ENCODE data around the gene TEKT1. TPM values are rescaled to one million over a fixed set of nuclear protein-coding genes. Genes with fewer than 3 reads are reported as not detected.
A peak's percentile ranks its signal among the peaks of the same experiment; 100 is the strongest.

TEKT1 gene
- total RNA-seq, 1 donor: not detected

DNA sequence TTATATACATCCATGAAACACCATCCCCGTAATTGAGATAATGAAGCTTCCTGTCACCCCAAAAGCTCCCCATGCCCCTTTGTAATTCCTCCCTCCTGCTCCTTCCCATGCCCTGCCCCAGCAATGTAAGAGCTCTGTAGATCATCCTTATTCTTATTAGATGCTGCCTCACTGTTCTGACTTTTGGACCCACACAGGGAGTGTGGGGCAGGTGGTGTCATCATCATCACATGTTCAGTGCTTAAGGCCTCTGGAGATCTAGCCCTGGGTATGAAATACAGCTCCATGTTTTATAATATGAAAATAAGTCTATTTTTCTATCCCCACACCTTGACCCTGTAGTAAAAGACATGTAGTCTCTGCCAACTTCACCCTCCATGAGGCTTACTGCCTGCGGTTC is 73.8 kb downstream of the TEKT1 start:
- DNase-seq (ENCODE audit: low read depth): no peak
- TF ChIP-seq, protein P1, sequence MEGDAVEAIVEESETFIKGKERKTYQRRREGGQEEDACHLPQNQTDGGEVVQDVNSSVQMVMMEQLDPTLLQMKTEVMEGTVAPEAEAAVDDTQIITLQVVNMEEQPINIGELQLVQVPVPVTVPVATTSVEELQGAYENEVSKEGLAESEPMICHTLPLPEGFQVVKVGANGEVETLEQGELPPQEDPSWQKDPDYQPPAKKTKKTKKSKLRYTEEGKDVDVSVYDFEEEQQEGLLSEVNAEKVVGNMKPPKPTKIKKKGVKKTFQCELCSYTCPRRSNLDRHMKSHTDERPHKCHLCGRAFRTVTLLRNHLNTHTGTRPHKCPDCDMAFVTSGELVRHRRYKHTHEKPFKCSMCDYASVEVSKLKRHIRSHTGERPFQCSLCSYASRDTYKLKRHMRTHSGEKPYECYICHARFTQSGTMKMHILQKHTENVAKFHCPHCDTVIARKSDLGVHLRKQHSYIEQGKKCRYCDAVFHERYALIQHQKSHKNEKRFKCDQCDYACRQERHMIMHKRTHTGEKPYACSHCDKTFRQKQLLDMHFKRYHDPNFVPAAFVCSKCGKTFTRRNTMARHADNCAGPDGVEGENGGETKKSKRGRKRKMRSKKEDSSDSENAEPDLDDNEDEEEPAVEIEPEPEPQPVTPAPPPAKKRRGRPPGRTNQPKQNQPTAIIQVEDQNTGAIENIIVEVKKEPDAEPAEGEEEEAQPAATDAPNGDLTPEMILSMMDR (IDR thresholded peaks at IDR 0.05; ENCODE audit: insufficient read depth, low read length): no peak
- no peak overlapping the region for H3K4me3 ChIP-seq (ENCODE audit: low read depth, low read length)

DNA sequence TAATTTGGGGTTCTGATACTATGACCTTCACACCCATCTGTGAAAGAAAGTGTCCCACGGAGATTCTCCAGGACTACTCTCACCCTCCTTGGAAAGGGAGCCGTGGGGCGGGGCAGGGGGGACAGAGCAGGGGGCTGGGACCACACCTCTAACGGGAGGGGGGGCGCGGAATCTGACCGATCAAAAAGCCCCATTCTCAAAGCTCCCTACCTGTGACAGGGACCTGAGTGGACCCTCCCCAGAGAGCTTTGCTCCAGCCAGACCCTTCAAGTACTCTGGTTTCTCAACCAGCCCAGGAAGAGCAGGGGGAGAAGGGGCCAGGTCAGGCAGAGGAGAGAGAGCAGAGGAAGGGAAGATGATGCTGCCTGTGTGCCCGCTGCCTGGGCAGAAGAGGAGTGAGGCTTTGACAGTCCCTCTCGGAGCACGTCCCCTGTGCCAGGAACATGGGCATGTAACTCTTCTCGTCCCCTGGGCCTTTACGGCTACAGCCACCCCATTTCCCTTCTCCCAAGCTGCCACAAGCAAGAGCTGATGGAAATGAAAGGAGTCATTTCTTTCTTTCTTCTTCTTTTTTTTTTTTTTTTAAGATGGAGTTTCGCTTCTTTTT is 75.0 kb downstream of the TEKT1 start:
- TF ChIP-seq, protein P1 (IDR thresholded peaks at IDR 0.05; ENCODE audit: insufficient read depth, low read length): no peak
- DNase-seq (ENCODE audit: low read depth): no peak
- H3K4me3 ChIP-seq (ENCODE audit: low read depth, low read length): peak overlapping the region; percentile 83

DNA sequence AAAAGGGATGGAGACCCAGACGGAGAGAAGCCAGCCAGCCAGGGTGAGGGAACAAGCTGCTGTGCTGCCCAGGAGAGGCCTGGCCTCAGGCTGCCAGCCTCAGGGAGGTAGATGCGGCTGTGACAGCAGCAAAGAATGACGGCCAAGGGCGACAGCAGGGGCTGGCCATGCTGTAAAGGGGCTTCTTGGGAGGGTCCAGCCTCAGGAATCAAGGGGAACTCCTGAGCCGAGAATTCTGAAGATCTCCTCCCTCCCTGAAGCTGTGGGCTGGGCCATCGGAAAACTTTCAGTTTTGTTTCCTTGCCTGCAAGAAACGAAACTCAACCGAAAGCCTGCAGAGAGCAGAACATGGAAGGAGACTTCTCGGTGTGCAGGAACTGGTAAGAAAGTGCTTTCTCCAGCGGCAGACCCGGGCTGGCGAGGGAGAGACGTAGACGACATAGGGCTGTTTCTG is 75.8 kb downstream of the TEKT1 start, which contains the start of gene XAF1:
Gene XAF1, plus strand, starts transcription at position 316 of the 454 bp plus-strand sequence. Its CDS starts 33 bp downstream, at position 349.
- DNase-seq (ENCODE audit: low read depth): peak; percentile 71
- TF ChIP-seq, protein P1 (IDR thresholded peaks at IDR 0.05; ENCODE audit: insufficient read depth, low read length): no peak
- peak within 1 kb of the TSS; percentile 83 for H3K4me3 ChIP-seq (ENCODE audit: low read depth, low read length)

DNA sequence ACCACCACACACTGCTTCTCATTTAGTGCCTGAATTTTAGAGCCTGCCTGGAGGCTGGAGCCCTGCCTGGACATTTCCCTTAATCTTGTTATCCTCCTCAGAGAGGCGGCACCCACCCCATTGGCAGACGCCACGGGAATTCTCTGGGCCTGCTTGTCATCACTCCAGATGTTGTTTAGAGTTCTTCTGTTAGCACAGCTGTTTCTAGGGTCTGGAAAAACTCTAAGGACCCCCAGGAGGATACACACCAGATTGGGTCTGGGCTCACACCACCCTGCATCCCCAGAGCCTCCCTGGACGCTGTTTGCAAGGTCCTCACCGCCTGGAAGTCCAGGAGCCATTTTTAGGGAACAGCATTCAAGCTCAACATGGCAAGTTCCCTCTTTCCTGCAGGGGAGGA is 76.2 kb downstream of the TEKT1 start:
- TF ChIP-seq, protein P1 (IDR thresholded peaks at IDR 0.05; ENCODE audit: insufficient read depth, low read length): no peak
- DNase-seq (ENCODE audit: low read depth): peak; percentile 87
- peak overlapping the region; percentile 83 for H3K4me3 ChIP-seq (ENCODE audit: low read depth, low read length)

DNA sequence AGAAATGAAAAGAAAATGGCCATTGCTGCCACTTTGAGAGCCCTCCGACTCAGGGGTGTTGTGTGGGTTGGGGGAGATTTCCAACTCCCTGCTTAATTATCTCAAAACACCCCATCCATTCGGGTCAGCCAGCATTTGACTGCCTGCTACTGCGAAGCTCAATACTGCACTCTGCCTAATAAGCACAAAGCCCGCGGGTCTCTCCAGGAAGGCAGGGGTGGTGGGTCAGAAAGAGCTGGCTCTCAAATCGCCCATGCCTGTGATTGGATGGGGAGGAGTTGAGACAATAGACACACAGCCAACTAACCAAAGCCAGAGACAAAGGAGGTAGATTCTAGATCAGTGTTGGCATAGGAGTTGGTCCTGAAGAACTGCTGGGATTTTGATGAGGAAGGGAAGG is 78.0 kb downstream of the TEKT1 start:
- DNase-seq (ENCODE audit: low read depth): no peak
- TF ChIP-seq, protein P1 (IDR thresholded peaks at IDR 0.05; ENCODE audit: insufficient read depth, low read length): no peak
- H3K4me3 ChIP-seq (ENCODE audit: low read depth, low read length): no peak overlapping the region

DNA sequence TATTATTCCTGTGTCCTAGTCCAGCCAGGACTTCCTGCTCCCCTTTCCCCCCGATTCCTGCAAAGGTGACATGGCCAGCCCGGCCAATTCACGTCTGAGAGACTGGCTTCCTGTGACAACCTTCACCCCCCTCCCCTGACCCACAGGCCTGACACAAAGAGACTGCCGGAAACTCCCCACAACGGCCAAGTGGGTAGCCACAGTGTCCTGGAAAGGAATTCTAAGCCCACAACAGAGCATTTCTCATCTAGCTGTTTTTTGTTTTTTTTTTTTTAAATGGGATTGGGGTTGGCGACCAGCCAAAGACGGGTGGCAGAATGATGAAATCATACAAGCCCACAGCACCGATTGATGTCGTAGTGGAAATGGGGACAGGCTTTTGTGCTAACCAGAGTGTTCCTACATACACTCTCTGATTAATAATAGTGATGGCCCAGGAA is 78.5 kb downstream of the TEKT1 start:
- no peak overlapping the region for H3K4me3 ChIP-seq (ENCODE audit: low read depth, low read length)
- DNase-seq (ENCODE audit: low read depth): peak; percentile 78
- TF ChIP-seq, protein P1 (IDR thresholded peaks at IDR 0.05; ENCODE audit: insufficient read depth, low read length): no peak

Data from fibroblast of the aortic adventitia (primary cell).